ENCODE measurements around the gene SORBS2.

SORBS2 gene

GRCh38 chr4:185540040-185540439 lies 272.0 kb downstream of the SORBS2 start:
- TF ChIP-seq, protein P1, sequence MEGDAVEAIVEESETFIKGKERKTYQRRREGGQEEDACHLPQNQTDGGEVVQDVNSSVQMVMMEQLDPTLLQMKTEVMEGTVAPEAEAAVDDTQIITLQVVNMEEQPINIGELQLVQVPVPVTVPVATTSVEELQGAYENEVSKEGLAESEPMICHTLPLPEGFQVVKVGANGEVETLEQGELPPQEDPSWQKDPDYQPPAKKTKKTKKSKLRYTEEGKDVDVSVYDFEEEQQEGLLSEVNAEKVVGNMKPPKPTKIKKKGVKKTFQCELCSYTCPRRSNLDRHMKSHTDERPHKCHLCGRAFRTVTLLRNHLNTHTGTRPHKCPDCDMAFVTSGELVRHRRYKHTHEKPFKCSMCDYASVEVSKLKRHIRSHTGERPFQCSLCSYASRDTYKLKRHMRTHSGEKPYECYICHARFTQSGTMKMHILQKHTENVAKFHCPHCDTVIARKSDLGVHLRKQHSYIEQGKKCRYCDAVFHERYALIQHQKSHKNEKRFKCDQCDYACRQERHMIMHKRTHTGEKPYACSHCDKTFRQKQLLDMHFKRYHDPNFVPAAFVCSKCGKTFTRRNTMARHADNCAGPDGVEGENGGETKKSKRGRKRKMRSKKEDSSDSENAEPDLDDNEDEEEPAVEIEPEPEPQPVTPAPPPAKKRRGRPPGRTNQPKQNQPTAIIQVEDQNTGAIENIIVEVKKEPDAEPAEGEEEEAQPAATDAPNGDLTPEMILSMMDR (conservative IDR thresholded peaks at IDR 0.05; ENCODE audit: control insufficient read depth, insufficient read depth, low read depth, low read length) = no peak
- DNase-seq (ENCODE audit: low read depth) = no peak

GRCh38 chr4:185538806-185539205 lies 273.2 kb downstream of the SORBS2 start:
- no peak for DNase-seq (ENCODE audit: low read depth)
- TF ChIP-seq, protein P1 (conservative IDR thresholded peaks at IDR 0.05; ENCODE audit: control insufficient read depth, insufficient read depth, low read depth, low read length) = no peak
- no peak overlapping the region for H3K4me3 ChIP-seq (ENCODE audit: control insufficient read depth, low read depth, low read length)

More at GRCh38 chr4:185540040-185540439, 272.0 kb downstream of the SORBS2 start:
- no peak overlapping the region for H3K4me3 ChIP-seq (ENCODE audit: control insufficient read depth, low read depth, low read length)

DNA sequence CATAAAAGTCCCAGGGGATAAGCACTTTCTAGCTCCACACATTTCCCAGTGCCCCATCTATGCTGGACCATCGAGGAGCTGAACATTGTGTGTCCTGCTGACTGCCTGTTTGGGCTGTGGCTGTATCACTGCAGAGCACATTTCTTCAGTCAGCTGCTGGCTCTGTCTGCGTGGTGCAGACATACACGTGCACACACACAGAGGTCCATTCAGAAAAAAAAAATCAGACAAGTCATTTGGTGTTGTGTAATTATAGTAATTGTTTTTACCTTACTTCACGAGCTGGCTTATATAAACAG lies 275.6 kb downstream of the SORBS2 start:
- TF ChIP-seq, protein P1 (conservative IDR thresholded peaks at IDR 0.05; ENCODE audit: control insufficient read depth, insufficient read depth, low read depth, low read length) = no peak
- DNase-seq (ENCODE audit: low read depth) = peak; percentile 18
- H3K4me3 ChIP-seq (ENCODE audit: control insufficient read depth, low read depth, low read length) = no peak overlapping the region

DNA sequence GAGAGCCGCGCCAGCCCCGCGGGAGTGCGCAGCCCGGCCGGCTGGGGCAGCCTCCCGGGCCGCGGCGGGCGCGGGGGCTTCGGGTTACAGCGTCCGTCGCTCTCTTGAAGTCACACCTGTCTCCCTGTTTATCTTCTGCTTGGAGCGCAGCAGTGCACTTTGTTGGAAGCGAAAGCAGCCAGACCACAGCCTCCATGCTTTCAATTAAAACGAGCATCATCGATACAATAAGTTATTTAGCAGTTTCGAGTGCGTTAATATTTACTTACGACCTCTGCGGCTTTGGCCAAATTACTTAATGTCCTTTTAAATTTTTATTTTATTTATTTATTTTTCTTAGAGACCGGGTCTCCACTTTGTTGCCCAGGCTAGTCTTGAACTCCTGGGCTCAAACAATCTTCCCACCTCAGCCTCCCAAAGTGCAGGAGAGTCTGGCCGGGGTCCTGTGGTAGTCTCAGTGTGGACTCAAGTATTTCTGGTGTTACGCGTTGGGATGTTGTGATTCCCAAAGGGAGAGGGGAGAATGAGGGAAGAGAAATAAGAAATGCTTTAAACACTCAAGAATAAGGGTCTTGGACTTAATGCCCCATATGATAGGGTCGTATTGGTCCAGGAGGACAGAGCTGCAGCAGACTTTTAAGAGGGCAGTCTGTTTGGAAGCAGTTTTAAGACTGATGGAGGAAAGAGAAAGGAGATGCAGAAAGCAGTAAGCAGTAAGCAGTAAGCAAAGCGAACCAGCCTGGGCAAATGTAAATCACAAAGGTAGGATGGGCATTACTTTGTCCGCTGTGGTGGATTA lies 276.2 kb downstream of the SORBS2 start:
- peak overlapping the region; percentile 53 for H3K4me3 ChIP-seq (ENCODE audit: control insufficient read depth, low read depth, low read length)
- no peak for DNase-seq (ENCODE audit: low read depth)
- TF ChIP-seq, protein P1 (conservative IDR thresholded peaks at IDR 0.05; ENCODE audit: control insufficient read depth, insufficient read depth, low read depth, low read length) = no peak

Data from fibroblast of mammary gland (primary cell).